ENCODE measurements around the gene NTHL1. TPM values are rescaled to one million over a fixed set of nuclear protein-coding genes. Genes with fewer than 3 reads are reported as not detected.

NTHL1 gene
- total and polyA plus RNA-seq, 2 of the 13 experiments (the other 11 are each of a cell fraction or from before 2014, with no cell fraction given), result 47.5 to 64.9 TPM

DNA sequence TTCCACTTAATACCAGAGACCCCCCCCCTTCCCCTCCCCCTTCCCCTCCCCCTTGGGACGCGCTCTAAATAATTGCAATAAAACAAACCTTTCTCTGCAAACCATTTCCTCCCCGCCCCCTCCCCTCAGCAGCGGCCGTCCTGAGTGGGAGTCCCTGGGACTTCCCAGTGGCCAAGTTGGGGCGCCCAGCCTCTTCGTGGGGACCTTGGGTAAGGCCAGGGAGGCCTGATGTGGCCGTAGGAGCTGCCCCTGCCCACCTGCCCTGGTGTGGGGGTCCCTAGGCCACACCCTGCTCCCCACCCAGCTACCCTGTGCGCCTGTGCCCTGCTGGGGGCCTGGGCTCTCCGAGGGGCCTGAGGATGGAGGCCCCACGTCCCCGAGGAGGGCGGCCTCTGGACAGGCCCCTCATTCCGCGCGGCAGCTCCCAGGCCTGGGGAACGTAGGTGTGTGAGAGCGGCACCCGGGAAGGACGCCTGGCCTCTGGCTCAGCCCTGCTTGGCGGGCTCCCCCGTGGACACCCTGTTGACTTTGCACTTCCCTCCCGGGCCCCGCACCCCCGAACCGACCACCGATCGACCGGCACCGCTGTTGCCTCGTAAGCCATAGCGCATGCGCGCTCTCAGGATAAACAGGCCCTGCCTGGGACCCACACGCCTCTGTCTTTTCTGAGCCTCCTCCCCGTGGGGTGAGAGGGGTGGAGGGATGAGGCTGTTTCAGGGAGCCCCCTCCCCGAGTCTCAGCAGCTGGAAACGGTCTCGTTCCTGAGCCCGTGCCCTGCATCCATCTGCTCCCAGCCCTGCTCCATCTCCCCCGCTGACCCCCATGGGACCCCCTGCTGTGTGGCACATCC, 9.0 kb downstream of the NTHL1 start:
- no peak overlapping the region for H2AFZ ChIP-seq (ENCODE audit: low read length)
- intact Hi-C loops (cut with micrococcal nuclease; ENCODE audit: unreplicated experiment) (no loop called here), in situ Hi-C loops (cut with HindIII; ENCODE audit: extremely low pct_ligation_motif_present, low pct_unique_long_range_greater_than_20kb) (no loop called here)
- peak overlapping the region; percentile 86 for H3K27ac ChIP-seq (ENCODE audit: extremely low read length, insufficient read depth, low read length)
- H3K9me3 ChIP-seq (ENCODE audit: low read length), result no peaks in the 10 kb centered on the region
- peaks cover 3 to 6% of the 10 kb centered on the region in 2 experiments; a peak in 3 of 5 replicates for H3K36me3 ChIP-seq (replicated peaks in 1 of 2; ENCODE audit: control insufficient read depth in 1 of 2, insufficient read depth in 2 of 2, low read length in 2 of 2)
- peak; percentile 0; the same call in 2 of the 3 replicates for ATAC-seq
- H3K4me1 ChIP-seq (ENCODE audit: insufficient read depth, low read length), result peaks cover 86% of the 10 kb centered on the region
- H4K20me1 ChIP-seq (ENCODE audit: insufficient read depth, low read length), result no peaks in the 10 kb centered on the region
- peak overlapping the region in 1 of 3 experiments; percentile 46; a peak in 2 of 6 replicates for H3K4me3 ChIP-seq (replicated peaks in 1 of 3; ENCODE audit: insufficient read depth in 1 of 3, low read depth in 2 of 3, low read length in 3 of 3)
- WGBS (ENCODE audit: low lambda C conversion rate), result 69% methylated on average over 14 of the region's 41 CpGs
- H3K27me3 ChIP-seq (ENCODE audit: control insufficient read depth in 1 of 2, insufficient read depth in 2 of 2, low read length in 2 of 2), result no peaks in the 10 kb centered on the region
- peak overlapping the region; percentile 64 for H3K4me2 ChIP-seq (ENCODE audit: low read depth, low read length)
- H3K79me2 ChIP-seq (ENCODE audit: insufficient read depth, low read length), result no peaks in the 10 kb centered on the region
- CTCF ChIA-PET (ENCODE audit: low intra/inter-chr PET ratio, low total read pairs), result no interaction called here
- no peak for DNase-seq (ENCODE audit: low spot score)
- no peak for FAIRE-seq
- POLR2A ChIA-PET, result interaction anchor here (0.9 to 4.8 kb wide), 14 partner anchors 9 to 256 kb away, joined by 3 to 67 read pairs (median 5); partner anchors contain the start of genes NHERF2, NPW, NTHL1 and NUBP2
- H3K9ac ChIP-seq (ENCODE audit: insufficient read depth, low read depth, low read length), result peak overlapping the region; percentile 26; the same call in 1 of the 2 replicates
- BruUV-seq (replicated peaks), result no TSS peak
- no peak for TF ChIP-seq REL (CRISPR knock-in tag; conservative IDR thresholded peaks at IDR 0.05)
- no peak for TF ChIP-seq ZNF124 (CRISPR knock-in tag; IDR thresholded peaks at IDR 0.05)
- no peak for TF ChIP-seq SRSF1 (optimal IDR thresholded peaks at IDR 0.05; ENCODE audit: low read depth, low read length)
- TF ChIP-seq ZNF441 (CRISPR knock-in tag; IDR thresholded peaks at IDR 0.05; ENCODE audit: borderline replicate concordance), result no peak
- TF ChIP-seq, protein P1, sequence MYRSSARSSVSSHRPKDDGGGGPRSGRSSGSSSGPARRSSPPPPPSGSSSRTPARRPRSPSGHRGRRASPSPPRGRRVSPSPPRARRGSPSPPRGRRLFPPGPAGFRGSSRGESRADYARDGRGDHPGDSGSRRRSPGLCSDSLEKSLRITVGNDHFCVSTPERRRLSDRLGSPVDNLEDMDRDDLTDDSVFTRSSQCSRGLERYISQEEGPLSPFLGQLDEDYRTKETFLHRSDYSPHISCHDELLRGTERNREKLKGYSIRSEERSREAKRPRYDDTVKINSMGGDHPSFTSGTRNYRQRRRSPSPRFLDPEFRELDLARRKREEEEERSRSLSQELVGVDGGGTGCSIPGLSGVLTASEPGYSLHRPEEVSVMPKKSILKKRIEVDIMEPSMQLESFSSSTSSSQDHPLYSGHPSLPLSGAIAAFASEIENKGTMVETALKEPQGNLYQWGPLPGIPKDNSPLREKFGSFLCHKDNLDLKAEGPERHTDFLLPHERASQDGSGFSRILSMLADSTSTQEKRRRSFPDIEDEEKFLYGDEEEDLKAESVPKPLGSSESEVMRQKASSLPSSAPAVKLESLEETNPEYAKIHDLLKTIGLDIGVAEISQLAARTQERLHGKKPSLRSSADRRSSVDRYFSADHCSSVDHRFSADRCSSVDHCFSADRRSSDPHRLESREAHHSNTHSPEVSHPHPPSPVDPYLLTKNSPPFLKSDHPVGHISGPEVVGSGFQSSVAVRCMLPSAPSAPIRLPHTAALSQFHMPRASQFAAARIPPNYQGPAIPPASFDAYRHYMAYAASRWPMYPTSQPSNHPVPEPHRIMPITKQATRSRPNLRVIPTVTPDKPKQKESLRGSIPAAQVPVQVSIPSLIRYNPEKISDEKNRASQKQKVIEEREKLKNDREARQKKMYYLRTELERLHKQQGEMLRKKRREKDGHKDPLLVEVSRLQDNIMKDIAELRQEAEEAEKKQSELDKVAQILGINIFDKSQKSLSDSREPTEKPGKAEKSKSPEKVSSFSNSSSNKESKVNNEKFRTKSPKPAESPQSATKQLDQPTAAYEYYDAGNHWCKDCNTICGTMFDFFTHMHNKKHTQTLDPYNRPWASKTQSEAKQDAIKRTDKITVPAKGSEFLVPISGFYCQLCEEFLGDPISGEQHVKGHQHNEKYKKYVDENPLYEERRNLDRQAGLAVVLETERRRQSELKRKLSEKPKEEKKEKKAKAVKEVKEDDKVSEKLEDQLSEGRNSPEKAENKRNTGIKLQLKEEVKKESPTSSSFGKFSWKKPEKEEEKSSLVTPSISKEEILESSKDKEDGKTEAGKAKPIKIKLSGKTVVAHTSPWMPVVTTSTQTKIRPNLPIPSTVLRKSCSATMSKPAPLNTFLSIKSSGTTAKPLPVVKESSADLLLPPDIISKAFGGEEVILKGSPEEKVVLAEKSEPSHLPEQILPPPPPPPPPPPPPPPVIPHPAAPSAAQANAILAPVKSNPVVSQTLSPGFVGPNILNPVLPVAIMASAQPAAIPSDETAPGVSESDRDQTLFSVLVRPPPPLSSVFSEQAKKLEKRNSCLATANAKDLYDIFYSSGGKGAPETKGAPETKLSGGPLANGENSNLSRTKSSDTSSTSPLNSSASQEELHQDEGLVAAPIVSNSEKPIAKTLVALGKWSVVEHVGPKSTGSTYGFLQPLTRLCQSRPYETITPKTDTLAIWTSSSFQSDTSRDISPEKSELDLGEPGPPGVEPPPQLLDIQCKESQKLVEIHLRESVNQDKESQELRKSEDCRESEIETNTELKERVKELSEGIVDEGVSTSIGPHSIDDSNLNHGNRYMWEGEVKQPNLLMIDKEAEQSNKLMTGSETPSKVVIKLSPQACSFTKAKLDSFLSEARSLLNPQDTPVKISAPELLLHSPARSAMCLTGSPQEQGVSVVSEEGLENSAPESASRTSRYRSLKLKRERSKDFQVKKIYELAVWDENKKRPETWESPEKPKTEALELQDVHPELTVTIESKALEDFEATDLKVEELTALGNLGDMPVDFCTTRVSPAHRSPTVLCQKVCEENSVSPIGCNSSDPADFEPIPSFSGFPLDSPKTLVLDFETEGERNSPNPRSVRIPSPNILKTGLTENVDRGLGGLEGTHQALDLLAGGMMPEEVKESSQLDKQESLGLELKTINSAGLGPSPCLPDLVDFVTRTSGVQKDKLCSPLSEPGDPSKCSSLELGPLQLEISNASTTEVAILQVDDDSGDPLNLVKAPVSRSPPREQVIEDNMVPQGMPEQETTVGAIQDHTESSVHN (CRISPR knock-in tag; IDR thresholded peaks at IDR 0.05), result 0 out of 2 replicates have a peak, but pooled peaks have one; percentile 2
- peak; percentile 8 for TF ChIP-seq RBM39 (IDR thresholded peaks at IDR 0.05; ENCODE audit: low read depth, low read length, poor library complexity, severe bottlenecking)
- TF ChIP-seq, protein P2, sequence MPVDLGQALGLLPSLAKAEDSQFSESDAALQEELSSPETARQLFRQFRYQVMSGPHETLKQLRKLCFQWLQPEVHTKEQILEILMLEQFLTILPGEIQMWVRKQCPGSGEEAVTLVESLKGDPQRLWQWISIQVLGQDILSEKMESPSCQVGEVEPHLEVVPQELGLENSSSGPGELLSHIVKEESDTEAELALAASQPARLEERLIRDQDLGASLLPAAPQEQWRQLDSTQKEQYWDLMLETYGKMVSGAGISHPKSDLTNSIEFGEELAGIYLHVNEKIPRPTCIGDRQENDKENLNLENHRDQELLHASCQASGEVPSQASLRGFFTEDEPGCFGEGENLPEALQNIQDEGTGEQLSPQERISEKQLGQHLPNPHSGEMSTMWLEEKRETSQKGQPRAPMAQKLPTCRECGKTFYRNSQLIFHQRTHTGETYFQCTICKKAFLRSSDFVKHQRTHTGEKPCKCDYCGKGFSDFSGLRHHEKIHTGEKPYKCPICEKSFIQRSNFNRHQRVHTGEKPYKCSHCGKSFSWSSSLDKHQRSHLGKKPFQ (CRISPR knock-in tag; IDR thresholded peaks at IDR 0.05; ENCODE audit: insufficient replicate concordance), result peak; percentile 6
- TF ChIP-seq FOXA1 (IDR thresholded peaks at IDR 0.05), result no peak
- TF ChIP-seq FOXA1 (CRISPR knock-in tag; IDR thresholded peaks at IDR 0.05), result peak; percentile 47
- TF ChIP-seq ZNF496 (CRISPR knock-in tag; IDR thresholded peaks at IDR 0.05; ENCODE audit: insufficient replicate concordance), result no peak
- peak; percentile 37; the same call in 1 of the 2 replicates for TF ChIP-seq FOXO1 (CRISPR knock-in tag; IDR thresholded peaks at IDR 0.05)
- TF ChIP-seq SAFB2 (CRISPR knock-in tag; IDR thresholded peaks at IDR 0.05; ENCODE audit: borderline replicate concordance, low read depth), result peak; percentile 51; the same call in 1 of the 2 replicates
